SK-N-MC (cell line): ENCODE results near the gene PIK3R4.

ENCODE experiments used
- EZH2 ChIP-seq: fragments of 200-600 bp; sonication (generic); IDR thresholded peaks from one replicate; pipeline ENCODE4 v1.6.1; 2017; ENCODE audit warnings: antibody characterized with exemption
- POLR2AphosphoS5 ChIP-seq: IDR thresholded peaks from 2 replicates; pipeline ENCODE4 v1.6.1; 2012; ENCODE audit warnings: mild to moderate bottlenecking, low read depth, low read length, borderline replicate concordance

- TF ChIP-seq EZH2: no peak
- TF ChIP-seq POLR2AphosphoS5: no peak
These were observed 41.1 kb downstream of the PIK3R4 start for GRCh38 chr3:130705501-130705900.
